ACC112 (cell line): ENCODE data around the gene JHY.

ENCODE experiments used
- H2AFZ ChIP-seq: fragments of 200-600 bp; sonication (generic); one replicate; pipeline ENCODE4 v1.6.0; 2017; ENCODE audit warnings: antibody characterized with exemption, low read length; ENCODE audit not compliant: unreplicated experiment
- H3K27ac ChIP-seq: fragments of 200-600 bp; sonication (generic); 2 replicates; pipeline ENCODE4 v1.5.1; 2014; ENCODE audit warnings: low read depth, mild to moderate bottlenecking, antibody characterized with exemption, low read length, moderate library complexity
- H3K27me3 ChIP-seq: fragments of 200-600 bp; sonication (generic); 2 replicates; pipeline ENCODE4 v1.6.1; 2014; ENCODE audit warnings: mild to moderate bottlenecking, antibody characterized with exemption, low read length, moderate library complexity, mixed read lengths; ENCODE audit not compliant: insufficient read depth
- H3K36me3 ChIP-seq: fragments of 200-600 bp; sonication (generic); 2 replicates; pipeline ENCODE4 v1.6.1; 2016; ENCODE audit warnings: mild to moderate bottlenecking, antibody characterized with exemption, low read length, moderate library complexity, mixed read lengths; ENCODE audit not compliant: insufficient read depth
- H3K4me1 ChIP-seq: fragments of 200-600 bp; sonication (generic); one replicate; pipeline ENCODE4 v1.6.1; 2016; ENCODE audit warnings: low read length, mixed read lengths; ENCODE audit not compliant: insufficient read depth, unreplicated experiment, control insufficient read depth
- H3K4me3 ChIP-seq: fragments of 200-600 bp; sonication (generic); 2 replicates; pipeline ENCODE4 v1.5.1; 2014; ENCODE audit warnings: mild to moderate bottlenecking, low read depth, low read length
- H3K79me2 ChIP-seq: fragments of 200-600 bp; sonication (generic); one replicate; pipeline ENCODE4 v1.6.0; 2016; ENCODE audit warnings: low read length; ENCODE audit not compliant: control insufficient read depth, unreplicated experiment, insufficient read depth

JHY gene

GRCh38 chr11:122979815-122980595 is 97.4 kb downstream of the JHY start:
- H3K27me3 ChIP-seq = peaks cover 90% of the 10 kb centered on the region
- no peaks in the 10 kb centered on the region for H3K4me1 ChIP-seq
- no peak overlapping the region for H3K4me3 ChIP-seq
- no peak overlapping the region for H2AFZ ChIP-seq
- H3K36me3 ChIP-seq = no peaks in the 10 kb centered on the region
- no peak overlapping the region for H3K27ac ChIP-seq
- no peaks in the 10 kb centered on the region for H3K79me2 ChIP-seq

- Histone ChIP-seq H3K27me3 (peaks cover 90% of the 10 kb centered on the region), H3K79me2 (no peaks in the 10 kb centered on the region)
These were observed 99.1 kb downstream of the JHY start, which contains the start of gene BSX for GRCh38 chr11:122981388-122982264. Gene BSX, minus strand, starts transcription at chr11:122981834. Its CDS starts 163 bp downstream, at chr11:122981671.

GRCh38 chr11:122983438-122984185 is 101.1 kb downstream of the JHY start:
- Histone ChIP-seq H3K4me3 (peak overlapping the region; percentile 82), H3K36me3 (no peaks in the 10 kb centered on the region), H3K27me3 (peaks cover 81% of the 10 kb centered on the region), H3K79me2 (no peaks in the 10 kb centered on the region), H2AFZ (peak overlapping the region; percentile 57), H3K4me1 (no peaks in the 10 kb centered on the region), H3K27ac (no peak overlapping the region)

More at GRCh38 chr11:122981388-122982264, 99.1 kb downstream of the JHY start, which contains the start of gene BSX:
- no peak within 1 kb of the TSS for H3K27ac ChIP-seq
- no peaks in the 10 kb centered on the region for H3K36me3 ChIP-seq
- H2AFZ ChIP-seq = no peak within 1 kb of the TSS
- H3K4me3 ChIP-seq = no peak within 1 kb of the TSS
- H3K4me1 ChIP-seq = no peaks in the 10 kb centered on the region

DNA sequence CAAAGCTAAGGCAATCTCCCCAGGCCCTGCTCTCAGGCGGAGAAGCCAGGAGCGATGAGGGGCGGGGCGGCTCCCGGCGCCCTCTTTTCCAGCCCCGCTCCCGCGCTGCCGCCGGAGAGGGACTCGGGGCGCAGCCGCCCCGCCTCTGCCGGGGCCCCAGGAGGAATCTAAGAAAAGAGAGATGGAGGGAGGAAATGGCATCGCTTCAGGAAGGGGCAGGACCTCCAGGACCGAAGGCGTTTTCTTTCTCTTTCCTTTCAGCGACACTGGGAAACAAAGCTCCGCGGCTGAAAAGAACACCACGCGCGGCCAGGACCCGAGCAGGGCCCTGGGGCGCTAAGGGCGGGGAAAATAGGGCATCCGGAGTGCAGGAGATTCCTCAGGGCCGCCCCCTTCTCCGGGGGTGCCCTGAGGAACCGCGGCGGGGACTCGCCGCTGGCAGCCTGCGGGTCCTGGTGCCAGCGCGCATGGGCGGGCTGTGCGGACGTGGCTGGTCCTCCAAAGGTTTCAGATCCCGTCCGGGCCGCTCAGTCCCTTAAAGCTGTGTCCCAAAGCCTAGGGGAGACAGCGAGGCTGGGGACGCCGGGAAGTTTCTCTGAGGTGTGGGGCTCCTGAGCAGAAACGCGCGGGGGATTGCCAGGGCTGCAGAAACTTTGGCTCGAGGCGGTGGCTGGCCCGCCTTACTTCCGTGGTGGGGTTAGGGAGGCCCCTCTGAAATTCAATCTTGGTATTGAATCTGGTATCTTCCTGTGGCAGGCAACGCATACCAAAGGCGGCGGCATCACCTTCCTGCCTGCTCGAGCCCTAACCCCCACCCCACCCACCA is 101.8 kb downstream of the JHY start:
- H3K36me3 ChIP-seq = no peaks in the 10 kb centered on the region
- no peaks in the 10 kb centered on the region for H3K79me2 ChIP-seq
- no peak overlapping the region for H3K27ac ChIP-seq
- peak overlapping the region; percentile 57 for H2AFZ ChIP-seq
- H3K4me3 ChIP-seq = peak overlapping the region; percentile 82
- H3K4me1 ChIP-seq = no peaks in the 10 kb centered on the region
- peaks cover 75% of the 10 kb centered on the region for H3K27me3 ChIP-seq

DNA sequence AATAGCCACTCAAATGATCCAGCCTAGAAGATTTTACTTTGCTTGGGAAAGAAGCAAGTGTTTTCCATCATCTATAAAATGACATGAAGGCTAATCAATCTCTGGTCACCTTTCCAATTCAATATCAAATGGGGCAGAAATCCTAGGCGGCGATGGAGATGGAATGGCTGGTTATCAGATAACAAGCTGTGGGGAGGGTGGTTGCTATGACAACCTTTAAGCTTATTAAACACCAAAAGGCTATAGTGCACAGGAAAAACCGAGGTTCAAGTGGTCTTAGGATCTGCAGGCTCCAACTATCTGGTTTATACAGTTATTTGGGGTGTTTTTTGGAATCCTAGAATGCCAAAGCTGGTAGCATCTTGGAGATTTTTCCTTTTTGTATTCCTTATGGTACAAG is 113.0 kb downstream of the JHY start:
- H3K27ac ChIP-seq = no peak overlapping the region
- H3K79me2 ChIP-seq = no peaks in the 10 kb centered on the region
- peaks cover 57% of the 10 kb centered on the region for H3K27me3 ChIP-seq
- no peaks in the 10 kb centered on the region for H3K36me3 ChIP-seq
- H2AFZ ChIP-seq = no peak overlapping the region
- no peaks in the 10 kb centered on the region for H3K4me1 ChIP-seq
- H3K4me3 ChIP-seq = no peak overlapping the region

- H3K27ac ChIP-seq = no peak overlapping the region
- no peak overlapping the region for H3K4me3 ChIP-seq
- H2AFZ ChIP-seq = no peak overlapping the region
These were observed 116.3 kb downstream of the JHY start for GRCh38 chr11:122998727-122999366.

DNA sequence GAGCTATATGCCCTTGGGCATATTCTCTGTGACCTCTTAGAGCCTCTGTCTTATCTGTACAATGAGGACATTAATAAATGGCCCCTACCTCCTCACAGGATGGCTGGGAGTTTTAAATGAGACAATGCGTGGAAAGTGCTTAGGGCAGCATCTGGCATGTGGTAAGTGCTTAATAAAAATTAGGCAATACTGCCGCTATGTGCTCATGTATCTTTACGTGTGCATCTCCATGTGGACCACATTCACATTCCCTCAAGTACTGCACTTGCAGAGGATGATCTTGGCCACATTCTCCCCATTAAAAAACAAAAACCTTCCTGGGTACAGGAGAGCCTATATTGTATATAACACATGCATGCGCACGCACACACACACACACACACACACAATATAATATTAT is 118.2 kb downstream of the JHY start:
- Histone ChIP-seq H3K4me3 (no peak overlapping the region), H3K27ac (no peak overlapping the region), H3K4me1 (no peaks in the 10 kb centered on the region), H3K36me3 (no peaks in the 10 kb centered on the region), H2AFZ (no peak overlapping the region), H3K79me2 (no peaks in the 10 kb centered on the region), H3K27me3 (peaks cover 24% of the 10 kb centered on the region)

More at GRCh38 chr11:122998727-122999366, 116.3 kb downstream of the JHY start:
- H3K79me2 ChIP-seq = no peaks in the 10 kb centered on the region
- H3K27me3 ChIP-seq = peaks cover 42% of the 10 kb centered on the region
- no peaks in the 10 kb centered on the region for H3K4me1 ChIP-seq
- H3K36me3 ChIP-seq = no peaks in the 10 kb centered on the region

GRCh38 chr11:123006860-123007542 is 124.4 kb downstream of the JHY start:
- Histone ChIP-seq H2AFZ (no peak overlapping the region), H3K79me2 (no peaks in the 10 kb centered on the region), H3K4me1 (no peaks in the 10 kb centered on the region), H3K27me3 (peaks cover 8% of the 10 kb centered on the region; the same call in 1 of the 2 replicates), H3K4me3 (no peak overlapping the region), H3K36me3 (no peaks in the 10 kb centered on the region), H3K27ac (no peak overlapping the region)
